HG03135 (cell line): ENCODE data around the gene CREB3L2.
A peak's percentile ranks its signal among the peaks of the same experiment; 100 is the strongest.
"Not testable (repeated sequence)": the region's sequence is repeated elsewhere in the genome, so short reads cannot be mapped to it uniquely, and the experiment has no call there.

Experiments
- ATAC-seq: cut with Tn5 transposase; IDR thresholded peaks from one replicate; pipeline ENCODE4 v1.9.1; 2021; ENCODE audit warnings: mild to moderate bottlenecking, moderate library complexity; ENCODE audit not compliant: unreplicated experiment

CREB3L2 gene

GRCh38 chr7:138001529-138002095 lies at the start of gene CREB3L2:
CREB3L2 (minus strand) TSS chr7:138002086; CDS start chr7:138001705, 381 bp downstream.
- ATAC-seq: peak; percentile 39

GRCh38 chr7:138049505-138050116 lies 47.7 kb upstream of the CREB3L2 start:
- ATAC-seq: no peak

- ATAC-seq: no peak
These were observed 46.0 kb upstream of the CREB3L2 start for GRCh38 chr7:138047907-138048306.

GRCh38 chr7:138044897-138045296 lies 43.0 kb upstream of the CREB3L2 start:
- ATAC-seq: no peak

GRCh38 chr7:138040063-138040462 lies 38.2 kb upstream of the CREB3L2 start:
- not testable (repeated sequence) for ATAC-seq

- no peak for ATAC-seq
These were observed 34.2 kb upstream of the CREB3L2 start for GRCh38 chr7:138036135-138036534.

- no peak for ATAC-seq
These were observed 31.4 kb upstream of the CREB3L2 start for GRCh38 chr7:138033241-138033640.

GRCh38 chr7:138032770-138033169 lies 30.9 kb upstream of the CREB3L2 start:
- ATAC-seq: no peak

GRCh38 chr7:138032186-138032585 lies 30.3 kb upstream of the CREB3L2 start:
- peak; percentile 58 for ATAC-seq

GRCh38 chr7:138030679-138031351 lies 28.9 kb upstream of the CREB3L2 start:
- no peak for ATAC-seq

GRCh38 chr7:138029941-138030340 lies 28.1 kb upstream of the CREB3L2 start:
- ATAC-seq: no peak

GRCh38 chr7:138029126-138029525 lies 27.2 kb upstream of the CREB3L2 start:
- no peak for ATAC-seq

- ATAC-seq: no peak
These were observed 25.2 kb upstream of the CREB3L2 start for GRCh38 chr7:138027100-138027499.

GRCh38 chr7:138025215-138026186 lies 23.6 kb upstream of the CREB3L2 start:
- ATAC-seq: peak; percentile 42

- ATAC-seq: no peak
These were observed 22.9 kb upstream of the CREB3L2 start for GRCh38 chr7:138024765-138025164.

- ATAC-seq: no peak
These were observed 22.4 kb upstream of the CREB3L2 start for GRCh38 chr7:138024343-138024691.

GRCh38 chr7:138023618-138024342 lies 21.9 kb upstream of the CREB3L2 start:
- peak; percentile 80 for ATAC-seq

- no peak for ATAC-seq
These were observed 20.0 kb upstream of the CREB3L2 start for GRCh38 chr7:138021889-138022288.

- no peak for ATAC-seq
These were observed 16.1 kb upstream of the CREB3L2 start for GRCh38 chr7:138017992-138018391.

GRCh38 chr7:138015096-138015495 lies 13.2 kb upstream of the CREB3L2 start:
- ATAC-seq: no peak

- no peak for ATAC-seq
These were observed 12.8 kb upstream of the CREB3L2 start for GRCh38 chr7:138014686-138015085.
